Measurements from ENCODE around the gene TSNAXIP1. TPM values are rescaled to one million over a fixed set of nuclear protein-coding genes. Genes with fewer than 3 reads are reported as not detected.

The TSNAXIP1 gene
- total and polyA plus RNA-seq, 9 donors, result 2.4 to 13.1 (median 3.2) TPM

- intact Hi-C loops (cut with DNase I), result no loop called here
- Histone ChIP-seq H3K9me3 (no peaks in the 10 kb centered on the region), H3K36me3 (no peaks in the 10 kb centered on the region), H3K27ac (peak overlapping the region; percentile 98 to 100), H3K4me3 (peak overlapping the region; percentile 85), H3K4me1 (ENCODE audit: insufficient read depth) (peaks cover 15% of the 10 kb centered on the region), H3K27me3 (no peaks in the 10 kb centered on the region)
- TF ChIP-seq CTCF (IDR thresholded peaks at IDR 0.05) (no peak), POLR2A (IDR thresholded peaks at IDR 0.05) (no peak), EP300 (IDR thresholded peaks at IDR 0.05) (no peak)
- WGBS, 3 donors, result 4 to 7% (median 5%) methylated on average over 11 of the region's 11 CpGs
- peak in 2 of 5 donors; percentile 56 to 58 for DNase-seq
Measured at GRCh38 chr16:67843343-67843765, 36.7 kb downstream of the TSNAXIP1 start.

GRCh38 chr16:67844497-67844896, 37.8 kb downstream of the TSNAXIP1 start:
- Histone ChIP-seq H3K36me3 (no peaks in the 10 kb centered on the region), H3K27ac (peak overlapping the region in 1 of 2 donors; percentile 98), H3K4me3 (no peak overlapping the region), H3K9me3 (no peaks in the 10 kb centered on the region), H3K4me1 (ENCODE audit: insufficient read depth) (peaks cover 16% of the 10 kb centered on the region), H3K27me3 (no peaks in the 10 kb centered on the region)
- intact Hi-C loops (cut with DNase I), result no loop called here
- DNase-seq, result no peak
- TF ChIP-seq CTCF (IDR thresholded peaks at IDR 0.05) (no peak), EP300 (IDR thresholded peaks at IDR 0.05) (no peak), POLR2A (IDR thresholded peaks at IDR 0.05) (no peak)
- WGBS, 3 donors, result 35 to 52% (median 36%) methylated on average over 4 of the region's 4 CpGs

- Histone ChIP-seq H3K4me1 (ENCODE audit: insufficient read depth) (peaks cover 16% of the 10 kb centered on the region), H3K27ac (peak overlapping the region in 1 of 2 donors; percentile 96), H3K9me3 (no peaks in the 10 kb centered on the region), H3K27me3 (no peaks in the 10 kb centered on the region), H3K36me3 (no peaks in the 10 kb centered on the region), H3K4me3 (no peak overlapping the region)
- TF ChIP-seq POLR2A (IDR thresholded peaks at IDR 0.05) (no peak), CTCF (IDR thresholded peaks at IDR 0.05) (no peak), EP300 (IDR thresholded peaks at IDR 0.05) (no peak)
- 57 to 67% (median 60%) methylated on average over 5 of the region's 5 CpGs for WGBS, 3 donors
- intact Hi-C loops (cut with DNase I), result no loop called here
- no peak for DNase-seq
Measured at GRCh38 chr16:67845291-67846062, 38.8 kb downstream of the TSNAXIP1 start.

- 11 to 21% (median 14%) methylated on average over 2 of the region's 2 CpGs for WGBS, 3 donors
- peaks cover 16% of the 10 kb centered on the region for H3K4me1 ChIP-seq (ENCODE audit: insufficient read depth)
Measured at GRCh38 chr16:67846063-67846319, 39.3 kb downstream of the TSNAXIP1 start.

More at GRCh38 chr16:67846063-67846319, 39.3 kb downstream of the TSNAXIP1 start:
- DNase-seq, result no peak
- TF ChIP-seq CTCF (IDR thresholded peaks at IDR 0.05), result no peak
- TF ChIP-seq EP300 (IDR thresholded peaks at IDR 0.05), result no peak
- no peak for TF ChIP-seq POLR2A (IDR thresholded peaks at IDR 0.05)
- intact Hi-C loops (cut with DNase I), result no loop called here
- H3K27ac ChIP-seq, result peak overlapping the region; percentile 53 to 96
- H3K27me3 ChIP-seq, result no peaks in the 10 kb centered on the region
- H3K9me3 ChIP-seq, result no peaks in the 10 kb centered on the region
- peak overlapping the region; percentile 93 for H3K4me3 ChIP-seq
- no peaks in the 10 kb centered on the region for H3K36me3 ChIP-seq
